Tibial nerve (tissue), 4 donors: ENCODE results near the gene THSD4.

Experiments used
- EP300 ChIP-seq, 2 donors: sonication (generic); formaldehyde crosslinking; IDR thresholded peaks; one replicate each; pipeline ENCODE4 v1.6.1; 2017; ENCODE audit warnings: antibody characterized with exemption in 2 of 2, mild to moderate bottlenecking in 1 of 2
- POLR2A ChIP-seq, 2 donors: fragments of 450-650 bp; IDR thresholded peaks; one replicate each; pipeline ENCODE4 v1.6.1; 2017; ENCODE audit warnings: antibody characterized with exemption in 2 of 2, mild to moderate bottlenecking in 2 of 2, moderate library complexity in 2 of 2
- TF ChIP-seq, protein P1 (sequence below), 5 experiments: fragments of 200-600 bp in 3 of 5; fragments of 450-650 bp in 2 of 5; sonication (generic) in 3 of 5; IDR thresholded peaks; one replicate each; pipeline ENCODE4 v1.5.1; 2016 to 2019; ENCODE audit warnings: antibody characterized with exemption in 5 of 5, mild to moderate bottlenecking in 3 of 5, moderate library complexity in 2 of 5

DNA sequence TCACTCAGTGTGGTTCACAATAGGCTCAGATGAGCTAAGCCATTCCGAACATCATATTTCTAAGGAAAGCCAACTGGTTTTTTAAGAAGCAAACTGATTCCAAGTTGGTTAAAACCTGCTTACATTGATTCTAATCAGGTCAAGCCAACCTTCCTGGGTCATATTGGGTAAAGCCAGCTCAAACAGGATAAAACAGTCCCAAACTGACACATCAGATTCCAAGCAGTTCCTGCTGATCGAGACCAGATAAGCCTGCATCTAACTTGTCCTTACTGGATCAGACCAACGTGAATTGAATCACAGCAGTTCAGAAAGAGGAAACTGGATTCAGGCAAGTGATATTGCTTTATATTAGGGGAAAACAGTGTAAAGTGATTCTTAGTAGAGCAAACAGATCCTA is 18.6 kb upstream of the THSD4 start:
- TF ChIP-seq EP300 (IDR thresholded peaks at IDR 0.05) (no peak), POLR2A (IDR thresholded peaks at IDR 0.05) (no peak)
- TF ChIP-seq, protein P1, sequence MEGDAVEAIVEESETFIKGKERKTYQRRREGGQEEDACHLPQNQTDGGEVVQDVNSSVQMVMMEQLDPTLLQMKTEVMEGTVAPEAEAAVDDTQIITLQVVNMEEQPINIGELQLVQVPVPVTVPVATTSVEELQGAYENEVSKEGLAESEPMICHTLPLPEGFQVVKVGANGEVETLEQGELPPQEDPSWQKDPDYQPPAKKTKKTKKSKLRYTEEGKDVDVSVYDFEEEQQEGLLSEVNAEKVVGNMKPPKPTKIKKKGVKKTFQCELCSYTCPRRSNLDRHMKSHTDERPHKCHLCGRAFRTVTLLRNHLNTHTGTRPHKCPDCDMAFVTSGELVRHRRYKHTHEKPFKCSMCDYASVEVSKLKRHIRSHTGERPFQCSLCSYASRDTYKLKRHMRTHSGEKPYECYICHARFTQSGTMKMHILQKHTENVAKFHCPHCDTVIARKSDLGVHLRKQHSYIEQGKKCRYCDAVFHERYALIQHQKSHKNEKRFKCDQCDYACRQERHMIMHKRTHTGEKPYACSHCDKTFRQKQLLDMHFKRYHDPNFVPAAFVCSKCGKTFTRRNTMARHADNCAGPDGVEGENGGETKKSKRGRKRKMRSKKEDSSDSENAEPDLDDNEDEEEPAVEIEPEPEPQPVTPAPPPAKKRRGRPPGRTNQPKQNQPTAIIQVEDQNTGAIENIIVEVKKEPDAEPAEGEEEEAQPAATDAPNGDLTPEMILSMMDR (IDR thresholded peaks at IDR 0.05) = no peak
